A673 (cell line): ENCODE results near the gene GBE1. TPM values are rescaled to one million over a fixed set of nuclear protein-coding genes. Genes with fewer than 3 reads are reported as not detected.

Experiments
- BruUV-seq: library from RNA; stranded (reverse); fragments of 400-500 nt; replicated peaks from 2 replicates; lab custom pipeline; 2021; lab: Mats Ljungman, UMichigan
- CTCF ChIA-PET: fragments of 300-600 bp; sonication (Branson Sonifier 250); formaldehyde crosslinking; loops from one replicate; lab custom pipeline; 2022; ENCODE audit warnings: antibody characterized with exemption; lab: Charles Lee
- POLR2A ChIA-PET: fragments of 300-600 bp; sonication (Branson Sonifier 250); formaldehyde crosslinking; loops from one replicate; lab custom pipeline; 2022; ENCODE audit warnings: antibody characterized with exemption; ENCODE audit not compliant: low non-redundant PET; lab: Charles Lee
- DNase-seq: peaks from one replicate; pipeline ENCODE4 v3.0.0-alpha.2; 2015; ENCODE audit warnings: low spot score
- H3K27ac ChIP-seq: fragments of 200-600 bp; sonication (generic); 2 replicates; pipeline ENCODE4 v1.5.1; 2016; ENCODE audit warnings: mixed run types, low read depth, mild to moderate bottlenecking, mixed read lengths, antibody characterized with exemption, low read length; ENCODE audit not compliant: poor library complexity, severe bottlenecking
- H3K27me3 ChIP-seq: fragments of 200-600 bp; sonication (generic); replicated peaks from 2 replicates; pipeline ENCODE4 v1.6.1; 2017; ENCODE audit warnings: mixed run types, low read depth, mild to moderate bottlenecking, mixed read lengths, antibody characterized with exemption, low read length; ENCODE audit not compliant: insufficient read depth, poor library complexity
- H3K36me3 ChIP-seq: fragments of 200-600 bp; sonication (generic); 2 replicates; pipeline ENCODE4 v1.6.1; 2016; ENCODE audit warnings: mixed run types, mild to moderate bottlenecking, mixed read lengths, antibody characterized with exemption, low read length; ENCODE audit not compliant: insufficient read depth, poor library complexity, severe bottlenecking
- H3K4me1 ChIP-seq: fragments of 200-600 bp; sonication (generic); 2 replicates; pipeline ENCODE4 v1.6.1; 2017; ENCODE audit warnings: mixed run types, mild to moderate bottlenecking, mixed read lengths, antibody characterized with exemption, low read length; ENCODE audit not compliant: insufficient read depth, poor library complexity, severe bottlenecking
- H3K4me3 ChIP-seq: fragments of 200-600 bp; sonication (generic); 2 replicates; pipeline ENCODE4 v1.5.1; 2016; ENCODE audit warnings: low read depth, mixed run types, mild to moderate bottlenecking, mixed read lengths, low read length; ENCODE audit not compliant: poor library complexity, severe bottlenecking
- H3K9me3 ChIP-seq: fragments of 200-600 bp; sonication (generic); 2 replicates; pipeline ENCODE4 v1.6.1; 2016; ENCODE audit warnings: mixed run types, low read depth, mild to moderate bottlenecking, mixed read lengths, antibody characterized with exemption, low read length; ENCODE audit not compliant: poor library complexity, severe bottlenecking
- CTCF ChIP-seq: fragments of 300-800, 200-600 bp; sonication (generic); conservative IDR thresholded peaks from 2 replicates; pipeline ENCODE4 v1.5.1; 2017; ENCODE audit warnings: low read depth, mild to moderate bottlenecking, antibody characterized with exemption, low read length, moderate library complexity, mixed read lengths
- EZH2 ChIP-seq: fragments of 200-600 bp; sonication (generic); IDR thresholded peaks from 2 replicates; pipeline ENCODE4 v1.6.1; 2017; ENCODE audit warnings: borderline replicate concordance, low read depth, mild to moderate bottlenecking, mixed read lengths, antibody characterized with exemption, low read length; ENCODE audit not compliant: poor library complexity, severe bottlenecking
- intact Hi-C: fragments of 100-400 bp; cut with micrococcal nuclease; formaldehyde crosslinking; loops from one replicate; pipeline ENCODE4 v1.10.0; 2022; ENCODE audit not compliant: unreplicated experiment
- total RNA-seq: library from RNA; stranded (reverse); gene quantifications from 2 replicates; pipeline ENCODE4 v1.2.3, GENCODE V29; 2021

GBE1 gene
- total RNA-seq, 1 experiment from 2014 or later, result 8.2 TPM

- Histone ChIP-seq H3K9me3 (no peaks in the 10 kb centered on the region), H3K27ac (no peak overlapping the region), H3K4me3 (no peak overlapping the region), H3K4me1 (peaks cover 12% of the 10 kb centered on the region), H3K36me3 (no peaks in the 10 kb centered on the region), H3K27me3 (no peaks in the 10 kb centered on the region)
- no TSS peak for BruUV-seq
- CTCF ChIA-PET, result no interaction called here
- DNase-seq, result peak; percentile 67
- TF ChIP-seq EZH2 (no peak), CTCF (no peak)
- intact Hi-C loops, result no loop called here
- POLR2A ChIA-PET, result no interaction called here
These were observed 35.3 kb downstream of the GBE1 start for GRCh38 chr3:81726132-81726531.

- intact Hi-C loops, result no loop called here
- no peaks in the 10 kb centered on the region for H3K9me3 ChIP-seq
- no peak overlapping the region for H3K4me3 ChIP-seq
- DNase-seq, result no peak
- POLR2A ChIA-PET, result no interaction called here
- H3K4me1 ChIP-seq, result peaks cover 12% of the 10 kb centered on the region
- TF ChIP-seq EZH2 (no peak), CTCF (no peak)
- no peak overlapping the region for H3K27ac ChIP-seq
- H3K36me3 ChIP-seq, result no peaks in the 10 kb centered on the region
- no TSS peak for BruUV-seq
- CTCF ChIA-PET, result no interaction called here
- no peaks in the 10 kb centered on the region for H3K27me3 ChIP-seq
These were observed 37.6 kb downstream of the GBE1 start for GRCh38 chr3:81723732-81724313.

- TF ChIP-seq EZH2 (no peak), CTCF (no peak)
- Histone ChIP-seq H3K4me3 (no peak overlapping the region), H3K4me1 (no peaks in the 10 kb centered on the region), H3K27me3 (no peaks in the 10 kb centered on the region), H3K9me3 (no peaks in the 10 kb centered on the region), H3K27ac (no peak overlapping the region), H3K36me3 (no peaks in the 10 kb centered on the region)
- no peak for DNase-seq
- ChIA-PET CTCF (no interaction called here), POLR2A (no interaction called here)
- intact Hi-C loops, result no loop called here
- BruUV-seq, result no TSS peak
These were observed 43.1 kb downstream of the GBE1 start for GRCh38 chr3:81718311-81718710.
